ENCODE data around the gene ITIH2.

The ITIH2 gene

GRCh38 chr10:7787150-7787856, 84.2 kb downstream of the ITIH2 start:
- H3K27me3 ChIP-seq (ENCODE audit: insufficient read depth, low read depth) = no peaks in the 10 kb centered on the region
- TF ChIP-seq, protein P1, sequence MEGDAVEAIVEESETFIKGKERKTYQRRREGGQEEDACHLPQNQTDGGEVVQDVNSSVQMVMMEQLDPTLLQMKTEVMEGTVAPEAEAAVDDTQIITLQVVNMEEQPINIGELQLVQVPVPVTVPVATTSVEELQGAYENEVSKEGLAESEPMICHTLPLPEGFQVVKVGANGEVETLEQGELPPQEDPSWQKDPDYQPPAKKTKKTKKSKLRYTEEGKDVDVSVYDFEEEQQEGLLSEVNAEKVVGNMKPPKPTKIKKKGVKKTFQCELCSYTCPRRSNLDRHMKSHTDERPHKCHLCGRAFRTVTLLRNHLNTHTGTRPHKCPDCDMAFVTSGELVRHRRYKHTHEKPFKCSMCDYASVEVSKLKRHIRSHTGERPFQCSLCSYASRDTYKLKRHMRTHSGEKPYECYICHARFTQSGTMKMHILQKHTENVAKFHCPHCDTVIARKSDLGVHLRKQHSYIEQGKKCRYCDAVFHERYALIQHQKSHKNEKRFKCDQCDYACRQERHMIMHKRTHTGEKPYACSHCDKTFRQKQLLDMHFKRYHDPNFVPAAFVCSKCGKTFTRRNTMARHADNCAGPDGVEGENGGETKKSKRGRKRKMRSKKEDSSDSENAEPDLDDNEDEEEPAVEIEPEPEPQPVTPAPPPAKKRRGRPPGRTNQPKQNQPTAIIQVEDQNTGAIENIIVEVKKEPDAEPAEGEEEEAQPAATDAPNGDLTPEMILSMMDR (conservative IDR thresholded peaks at IDR 0.05; ENCODE audit: low read depth, low read length) = no peak
- H3K36me3 ChIP-seq (ENCODE audit: insufficient read depth) = no peaks in the 10 kb centered on the region
- H3K4me3 ChIP-seq (IDR thresholded peaks at IDR 0.05; ENCODE audit: insufficient read depth, low read depth, low read length) = peak overlapping the region; percentile 25
- H2AFZ ChIP-seq (ENCODE audit: low read depth) = peak overlapping the region; percentile 74
- no peak overlapping the region for H3K27ac ChIP-seq
- H3K9ac ChIP-seq = peak overlapping the region; percentile 80
- peaks cover 48% of the 10 kb centered on the region for H3K4me1 ChIP-seq (ENCODE audit: low read depth, poor library complexity, severe bottlenecking)
- peaks cover 94% of the 10 kb centered on the region for H3K79me2 ChIP-seq (ENCODE audit: insufficient read depth, low read depth)
- peak overlapping the region; percentile 49 for H3K4me2 ChIP-seq
- H4K20me1 ChIP-seq (ENCODE audit: insufficient read depth) = peaks cover 32% of the 10 kb centered on the region

DNA sequence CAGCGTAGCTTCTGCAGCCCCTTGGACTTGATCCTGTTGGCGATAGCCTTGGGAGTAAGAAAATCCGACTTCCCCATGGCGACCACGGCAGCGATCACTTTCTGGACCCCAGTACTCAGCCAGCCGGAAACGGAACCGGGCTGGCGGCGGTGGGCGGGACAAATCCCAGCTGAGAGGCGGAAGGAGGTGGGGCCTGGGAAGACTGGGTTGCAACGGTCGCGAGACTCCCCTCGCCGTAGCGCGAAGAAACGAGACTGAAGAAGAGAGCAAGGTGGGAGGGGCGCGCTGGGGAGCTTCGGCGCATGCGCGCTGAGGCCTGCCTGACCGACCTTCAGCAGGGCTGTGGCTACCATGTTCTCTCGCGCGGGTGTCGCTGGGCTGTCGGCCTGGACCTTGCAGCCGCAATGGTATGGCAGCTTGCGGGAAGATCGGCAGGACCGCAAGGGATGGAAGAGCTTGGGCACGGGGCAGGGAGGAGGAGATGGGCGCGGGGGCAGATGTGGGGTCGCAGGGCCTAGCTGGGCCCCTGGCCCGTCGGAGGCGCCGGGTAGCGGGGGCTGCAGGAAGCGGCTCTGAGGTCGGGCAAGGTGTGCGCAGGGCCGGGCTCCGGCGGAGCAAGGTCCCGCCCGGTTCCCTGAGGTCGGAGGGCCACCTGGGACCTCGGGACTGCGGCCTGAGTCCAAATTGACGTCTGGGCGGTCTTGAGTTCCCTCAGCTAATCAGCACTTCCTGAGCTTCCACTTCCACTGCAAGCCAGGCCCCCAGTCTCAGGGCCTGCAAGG, 84.9 kb downstream of the ITIH2 start, which contains the start of the genes ATP5F1C and KIN:
Gene ATP5F1C, plus strand, starts transcription at position 321 of the 782 bp plus-strand sequence. Its CDS starts 31 bp downstream, at position 352.
Gene KIN, minus strand, starts transcription at position 137 of the 782 bp plus-strand sequence. Its CDS starts 60 bp downstream, at position 77.
- Histone ChIP-seq H4K20me1 (ENCODE audit: insufficient read depth) (peaks cover 39% of the 10 kb centered on the region), H3K4me2 (peak within 1 kb of the TSS; percentile 86), H3K4me1 (ENCODE audit: low read depth, poor library complexity, severe bottlenecking) (peaks cover 56% of the 10 kb centered on the region), H3K27ac (peak within 1 kb of the TSS; percentile 46), H3K79me2 (ENCODE audit: insufficient read depth, low read depth) (peaks cover 98% of the 10 kb centered on the region), H3K9ac (peak within 1 kb of the TSS; percentile 80), H2AFZ (ENCODE audit: low read depth) (peak within 1 kb of the TSS; percentile 74), H3K36me3 (ENCODE audit: insufficient read depth) (no peaks in the 10 kb centered on the region), H3K27me3 (ENCODE audit: insufficient read depth, low read depth) (no peaks in the 10 kb centered on the region), H3K4me3 (IDR thresholded peaks at IDR 0.05; ENCODE audit: insufficient read depth, low read depth, low read length) (peak within 1 kb of the TSS; percentile 25)
- TF ChIP-seq, protein P1 (conservative IDR thresholded peaks at IDR 0.05; ENCODE audit: low read depth, low read length) = no peak

- peak overlapping the region; percentile 74; the same call in 1 of the 2 replicates for H2AFZ ChIP-seq (ENCODE audit: low read depth)
- H3K27me3 ChIP-seq (ENCODE audit: insufficient read depth, low read depth) = no peaks in the 10 kb centered on the region
- peaks cover 58% of the 10 kb centered on the region for H3K4me1 ChIP-seq (ENCODE audit: low read depth, poor library complexity, severe bottlenecking)
- H4K20me1 ChIP-seq (ENCODE audit: insufficient read depth) = peaks cover 43% of the 10 kb centered on the region
- H3K9ac ChIP-seq = peak overlapping the region; percentile 80
- H3K4me3 ChIP-seq (IDR thresholded peaks at IDR 0.05; ENCODE audit: insufficient read depth, low read depth, low read length) = no peak overlapping the region
- peaks cover 100% of the 10 kb centered on the region for H3K79me2 ChIP-seq (ENCODE audit: insufficient read depth, low read depth)
- TF ChIP-seq, protein P1 (conservative IDR thresholded peaks at IDR 0.05; ENCODE audit: low read depth, low read length) = no peak
- H3K36me3 ChIP-seq (ENCODE audit: insufficient read depth) = no peaks in the 10 kb centered on the region
- H3K27ac ChIP-seq = peak overlapping the region; percentile 46
- H3K4me2 ChIP-seq = peak overlapping the region; percentile 86
These were observed 85.6 kb downstream of the ITIH2 start for GRCh38 chr10:7788639-7789286.

DNA sequence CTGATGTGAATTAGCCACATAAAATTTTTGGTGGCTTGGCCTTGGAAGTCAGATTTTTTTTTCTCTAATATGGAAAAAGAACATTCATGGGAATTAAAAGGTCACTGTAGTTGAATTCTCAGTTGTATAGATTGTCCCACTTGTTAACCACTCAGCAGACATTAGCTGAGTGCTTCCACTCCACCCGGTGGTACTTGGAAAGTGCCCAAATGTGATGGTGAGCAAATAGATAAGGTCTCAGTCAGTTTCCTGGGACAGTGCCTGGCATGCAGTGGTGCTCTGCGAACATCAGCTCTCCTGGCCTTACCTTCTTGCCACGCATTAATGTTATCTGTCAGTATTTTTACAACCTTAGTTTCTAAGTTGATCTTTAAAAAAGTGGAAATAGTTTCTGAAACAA, 86.3 kb downstream of the ITIH2 start:
- peak overlapping the region; percentile 80; the same call in 1 of the 2 replicates for H3K9ac ChIP-seq
- peaks cover 62% of the 10 kb centered on the region for H3K4me1 ChIP-seq (ENCODE audit: low read depth, poor library complexity, severe bottlenecking)
- TF ChIP-seq, protein P1 (conservative IDR thresholded peaks at IDR 0.05; ENCODE audit: low read depth, low read length) = no peak
- H3K27ac ChIP-seq = peak overlapping the region; percentile 46; the same call in 1 of the 2 replicates
- peaks cover 43% of the 10 kb centered on the region for H4K20me1 ChIP-seq (ENCODE audit: insufficient read depth)
- H3K4me3 ChIP-seq (IDR thresholded peaks at IDR 0.05; ENCODE audit: insufficient read depth, low read depth, low read length) = no peak overlapping the region
- H3K79me2 ChIP-seq (ENCODE audit: insufficient read depth, low read depth) = peaks cover 100% of the 10 kb centered on the region
- no peaks in the 10 kb centered on the region for H3K36me3 ChIP-seq (ENCODE audit: insufficient read depth)
- H3K4me2 ChIP-seq = peak overlapping the region; percentile 86
- H3K27me3 ChIP-seq (ENCODE audit: insufficient read depth, low read depth) = no peaks in the 10 kb centered on the region
- no peak overlapping the region for H2AFZ ChIP-seq (ENCODE audit: low read depth)

All from KMS-11 (cell line).